ENCODE data around the gene DNAH11. TPM values are rescaled to one million over a fixed set of nuclear protein-coding genes. Genes with fewer than 3 reads are reported as not detected.

DNAH11 gene
- total and polyA plus RNA-seq, 4 donors = 0.05 to 0.50 (median 0.11) TPM

- WGBS = 88% methylated on average over 3 of the region's 3 CpGs
- TF ChIP-seq TAF1 (conservative IDR thresholded peaks at IDR 0.05) (no peak), NR2F2 (IDR thresholded peaks at IDR 0.05) (no peak)
- Histone ChIP-seq H3K9ac (ENCODE audit: low read depth in 1 of 2, low read length in 2 of 2) (no peak overlapping the region), H3K36me3 (ENCODE audit: control insufficient read depth in 4 of 4, insufficient read depth in 3 of 4, low read depth in 1 of 4, low read length in 3 of 4) (no peaks in the 10 kb centered on the region), H3K27me3 (ENCODE audit: control insufficient read depth in 4 of 4, insufficient read depth in 4 of 4, low read length in 3 of 4) (no peaks in the 10 kb centered on the region), H3K4me1 (ENCODE audit: control insufficient read depth in 4 of 4, insufficient read depth in 4 of 4, low read length in 3 of 4) (no peaks in the 10 kb centered on the region), H3K4me3 (ENCODE audit: low read depth in 1 of 3, low read length in 3 of 3) (no peak overlapping the region), H3K27ac (ENCODE audit: low read depth in 1 of 2, low read length in 2 of 2) (no peak overlapping the region), H3K9me3 (ENCODE audit: control insufficient read depth in 4 of 4, low read length in 3 of 4) (no peaks in the 10 kb centered on the region)
- no peak for DNase-seq (ENCODE audit: low spot score)
These were observed 127.7 kb downstream of the DNAH11 start for GRCh38 chr7:21670496-21670895.

DNA sequence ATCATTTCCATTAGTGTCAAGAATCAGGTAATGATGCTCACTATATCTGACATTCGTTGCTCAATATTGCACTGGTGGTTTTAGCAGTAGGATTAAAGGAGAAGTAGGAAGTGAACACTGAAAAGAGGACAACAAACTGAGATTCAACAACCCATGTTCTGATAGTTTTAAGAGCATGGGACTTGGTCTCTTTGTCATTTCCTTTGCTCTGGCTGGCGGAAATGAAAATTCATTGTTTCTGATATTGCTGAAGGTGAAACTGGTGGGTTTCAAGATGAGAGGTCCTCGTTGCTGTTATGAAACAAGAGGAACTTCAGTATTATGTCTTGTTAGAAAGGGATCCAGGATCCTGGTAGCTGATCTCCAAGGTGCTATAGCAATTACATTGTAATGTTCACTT is 129.0 kb downstream of the DNAH11 start:
- Histone ChIP-seq H3K4me1 (ENCODE audit: control insufficient read depth in 4 of 4, insufficient read depth in 4 of 4, low read length in 3 of 4) (no peaks in the 10 kb centered on the region), H3K4me3 (ENCODE audit: low read depth in 1 of 3, low read length in 3 of 3) (no peak overlapping the region), H3K9ac (ENCODE audit: low read depth in 1 of 2, low read length in 2 of 2) (no peak overlapping the region), H3K27me3 (ENCODE audit: control insufficient read depth in 4 of 4, insufficient read depth in 4 of 4, low read length in 3 of 4) (no peaks in the 10 kb centered on the region), H3K36me3 (ENCODE audit: control insufficient read depth in 4 of 4, insufficient read depth in 3 of 4, low read depth in 1 of 4, low read length in 3 of 4) (no peaks in the 10 kb centered on the region), H3K27ac (ENCODE audit: low read depth in 1 of 2, low read length in 2 of 2) (no peak overlapping the region), H3K9me3 (ENCODE audit: control insufficient read depth in 4 of 4, low read length in 3 of 4) (no peaks in the 10 kb centered on the region)
- TF ChIP-seq YY1 (IDR thresholded peaks at IDR 0.05) (no peak), TAF1 (conservative IDR thresholded peaks at IDR 0.05) (no peak), JUND (IDR thresholded peaks at IDR 0.05) (no peak), SP1 (IDR thresholded peaks at IDR 0.05) (no peak), HNF4A (conservative IDR thresholded peaks at IDR 0.05) (no peak), RXRA (IDR thresholded peaks at IDR 0.05) (no peak), EGR1 (IDR thresholded peaks at IDR 0.05; ENCODE audit: low read depth in 2 of 2) (no peak), FOXA2 (IDR thresholded peaks at IDR 0.05) (no peak), RAD21 (IDR thresholded peaks at IDR 0.05) (no peak), MAX (IDR thresholded peaks at IDR 0.05) (no peak), FOXA1 (IDR thresholded peaks at IDR 0.05) (no peak), GABPA (IDR thresholded peaks at IDR 0.05 in 1 of 2, conservative IDR thresholded peaks at IDR 0.05 in 1 of 2) (no peak)
- TF ChIP-seq, protein P1, sequence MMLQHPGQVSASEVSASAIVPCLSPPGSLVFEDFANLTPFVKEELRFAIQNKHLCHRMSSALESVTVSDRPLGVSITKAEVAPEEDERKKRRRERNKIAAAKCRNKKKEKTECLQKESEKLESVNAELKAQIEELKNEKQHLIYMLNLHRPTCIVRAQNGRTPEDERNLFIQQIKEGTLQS (IDR thresholded peaks at IDR 0.05) = no peak
- TF ChIP-seq, protein P2, sequence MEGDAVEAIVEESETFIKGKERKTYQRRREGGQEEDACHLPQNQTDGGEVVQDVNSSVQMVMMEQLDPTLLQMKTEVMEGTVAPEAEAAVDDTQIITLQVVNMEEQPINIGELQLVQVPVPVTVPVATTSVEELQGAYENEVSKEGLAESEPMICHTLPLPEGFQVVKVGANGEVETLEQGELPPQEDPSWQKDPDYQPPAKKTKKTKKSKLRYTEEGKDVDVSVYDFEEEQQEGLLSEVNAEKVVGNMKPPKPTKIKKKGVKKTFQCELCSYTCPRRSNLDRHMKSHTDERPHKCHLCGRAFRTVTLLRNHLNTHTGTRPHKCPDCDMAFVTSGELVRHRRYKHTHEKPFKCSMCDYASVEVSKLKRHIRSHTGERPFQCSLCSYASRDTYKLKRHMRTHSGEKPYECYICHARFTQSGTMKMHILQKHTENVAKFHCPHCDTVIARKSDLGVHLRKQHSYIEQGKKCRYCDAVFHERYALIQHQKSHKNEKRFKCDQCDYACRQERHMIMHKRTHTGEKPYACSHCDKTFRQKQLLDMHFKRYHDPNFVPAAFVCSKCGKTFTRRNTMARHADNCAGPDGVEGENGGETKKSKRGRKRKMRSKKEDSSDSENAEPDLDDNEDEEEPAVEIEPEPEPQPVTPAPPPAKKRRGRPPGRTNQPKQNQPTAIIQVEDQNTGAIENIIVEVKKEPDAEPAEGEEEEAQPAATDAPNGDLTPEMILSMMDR (IDR thresholded peaks at IDR 0.05; ENCODE audit: low read depth, low read length, missing input control) = no peak
- TF ChIP-seq, protein P3, sequence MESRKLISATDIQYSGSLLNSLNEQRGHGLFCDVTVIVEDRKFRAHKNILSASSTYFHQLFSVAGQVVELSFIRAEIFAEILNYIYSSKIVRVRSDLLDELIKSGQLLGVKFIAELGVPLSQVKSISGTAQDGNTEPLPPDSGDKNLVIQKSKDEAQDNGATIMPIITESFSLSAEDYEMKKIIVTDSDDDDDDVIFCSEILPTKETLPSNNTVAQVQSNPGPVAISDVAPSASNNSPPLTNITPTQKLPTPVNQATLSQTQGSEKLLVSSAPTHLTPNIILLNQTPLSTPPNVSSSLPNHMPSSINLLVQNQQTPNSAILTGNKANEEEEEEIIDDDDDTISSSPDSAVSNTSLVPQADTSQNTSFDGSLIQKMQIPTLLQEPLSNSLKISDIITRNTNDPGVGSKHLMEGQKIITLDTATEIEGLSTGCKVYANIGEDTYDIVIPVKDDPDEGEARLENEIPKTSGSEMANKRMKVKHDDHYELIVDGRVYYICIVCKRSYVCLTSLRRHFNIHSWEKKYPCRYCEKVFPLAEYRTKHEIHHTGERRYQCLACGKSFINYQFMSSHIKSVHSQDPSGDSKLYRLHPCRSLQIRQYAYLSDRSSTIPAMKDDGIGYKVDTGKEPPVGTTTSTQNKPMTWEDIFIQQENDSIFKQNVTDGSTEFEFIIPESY (IDR thresholded peaks at IDR 0.05) = no peak
- TF ChIP-seq, protein P4, sequence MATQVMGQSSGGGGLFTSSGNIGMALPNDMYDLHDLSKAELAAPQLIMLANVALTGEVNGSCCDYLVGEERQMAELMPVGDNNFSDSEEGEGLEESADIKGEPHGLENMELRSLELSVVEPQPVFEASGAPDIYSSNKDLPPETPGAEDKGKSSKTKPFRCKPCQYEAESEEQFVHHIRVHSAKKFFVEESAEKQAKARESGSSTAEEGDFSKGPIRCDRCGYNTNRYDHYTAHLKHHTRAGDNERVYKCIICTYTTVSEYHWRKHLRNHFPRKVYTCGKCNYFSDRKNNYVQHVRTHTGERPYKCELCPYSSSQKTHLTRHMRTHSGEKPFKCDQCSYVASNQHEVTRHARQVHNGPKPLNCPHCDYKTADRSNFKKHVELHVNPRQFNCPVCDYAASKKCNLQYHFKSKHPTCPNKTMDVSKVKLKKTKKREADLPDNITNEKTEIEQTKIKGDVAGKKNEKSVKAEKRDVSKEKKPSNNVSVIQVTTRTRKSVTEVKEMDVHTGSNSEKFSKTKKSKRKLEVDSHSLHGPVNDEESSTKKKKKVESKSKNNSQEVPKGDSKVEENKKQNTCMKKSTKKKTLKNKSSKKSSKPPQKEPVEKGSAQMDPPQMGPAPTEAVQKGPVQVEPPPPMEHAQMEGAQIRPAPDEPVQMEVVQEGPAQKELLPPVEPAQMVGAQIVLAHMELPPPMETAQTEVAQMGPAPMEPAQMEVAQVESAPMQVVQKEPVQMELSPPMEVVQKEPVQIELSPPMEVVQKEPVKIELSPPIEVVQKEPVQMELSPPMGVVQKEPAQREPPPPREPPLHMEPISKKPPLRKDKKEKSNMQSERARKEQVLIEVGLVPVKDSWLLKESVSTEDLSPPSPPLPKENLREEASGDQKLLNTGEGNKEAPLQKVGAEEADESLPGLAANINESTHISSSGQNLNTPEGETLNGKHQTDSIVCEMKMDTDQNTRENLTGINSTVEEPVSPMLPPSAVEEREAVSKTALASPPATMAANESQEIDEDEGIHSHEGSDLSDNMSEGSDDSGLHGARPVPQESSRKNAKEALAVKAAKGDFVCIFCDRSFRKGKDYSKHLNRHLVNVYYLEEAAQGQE (IDR thresholded peaks at IDR 0.05) = no peak
- WGBS = 71% methylated on average over 3 of the region's 3 CpGs
- DNase-seq (ENCODE audit: low spot score) = no peak

All from liver (tissue), 9 donors.